T follicular helper cell (primary cell): ENCODE results near the gene VCX2.
"Not testable (repeated sequence)": the region's sequence is repeated elsewhere in the genome, so short reads cannot be mapped to it uniquely, and the experiment has no call there.

Source experiments
- DNase-seq: peaks from one replicate; pipeline ENCODE4 v3.0.0-alpha.2; 2020; ENCODE audit warnings: low read depth
- total RNA-seq, 2 experiments: gene quantifications; one replicate each; lab custom pipeline; 2026; lab: John Stamatoyannopoulos, UW

Gene VCX2
- total RNA-seq = 0 reads per million in 2 experiments

- DNase-seq = not testable (repeated sequence)
These were observed at the start of gene VCX2 for GRCh38 chrX:8171169-8171568. Gene VCX2 (minus strand): TSS chrX:8171267. CDS start chrX:8170643, 624 bp downstream.

GRCh38 chrX:8204943-8205342, 33.9 kb upstream of the VCX2 start:
- no peak for DNase-seq

- DNase-seq = no peak
These were observed 33.3 kb upstream of the VCX2 start for GRCh38 chrX:8204169-8204935.

GRCh38 chrX:8201896-8202331, 30.8 kb upstream of the VCX2 start:
- no peak for DNase-seq

GRCh38 chrX:8196776-8197175, 25.7 kb upstream of the VCX2 start:
- DNase-seq = no peak

GRCh38 chrX:8194216-8194615, 23.1 kb upstream of the VCX2 start:
- DNase-seq = no peak

GRCh38 chrX:8192276-8192675, 21.2 kb upstream of the VCX2 start:
- DNase-seq = no peak

GRCh38 chrX:8191022-8191421, 20.0 kb upstream of the VCX2 start:
- DNase-seq = no peak

GRCh38 chrX:8190341-8190830, 19.3 kb upstream of the VCX2 start:
- DNase-seq = no peak

- DNase-seq = no peak
These were observed 18.2 kb upstream of the VCX2 start for GRCh38 chrX:8189096-8189830.

- DNase-seq = no peak
These were observed 12.3 kb upstream of the VCX2 start for GRCh38 chrX:8183346-8183745.

- DNase-seq = no peak
These were observed 8.6 kb upstream of the VCX2 start for GRCh38 chrX:8179656-8180055.

GRCh38 chrX:8154011-8154410, 17.1 kb downstream of the VCX2 start:
- DNase-seq = not testable (repeated sequence)

GRCh38 chrX:8147226-8147625, 23.8 kb downstream of the VCX2 start:
- no peak for DNase-seq

- DNase-seq = no peak
These were observed 26.1 kb downstream of the VCX2 start for GRCh38 chrX:8144925-8145324.

- DNase-seq = no peak
These were observed 29.2 kb downstream of the VCX2 start for GRCh38 chrX:8141896-8142295.

GRCh38 chrX:8140986-8141744, 29.9 kb downstream of the VCX2 start:
- DNase-seq = no peak

GRCh38 chrX:8139716-8140115, 31.4 kb downstream of the VCX2 start:
- no peak for DNase-seq

GRCh38 chrX:8138252-8138651, 32.8 kb downstream of the VCX2 start:
- DNase-seq = no peak

GRCh38 chrX:8126648-8127047, 44.4 kb downstream of the VCX2 start:
- no peak for DNase-seq

GRCh38 chrX:8126092-8126491, 45.0 kb downstream of the VCX2 start:
- no peak for DNase-seq

- DNase-seq = no peak
These were observed 45.5 kb downstream of the VCX2 start for GRCh38 chrX:8125566-8125965.
